Nephron (organoid): ENCODE data around the gene ISCA1.
"Not testable (repeated sequence)": the region's sequence is repeated elsewhere in the genome, so short reads cannot be mapped to it uniquely, and the experiment has no call there.

Source experiments
- H3K27ac Mint-ChIP-seq, 3 experiments: 2 replicates each; pipeline ENCODE4 v1.8.0; 2020; ENCODE audit warnings: mixed read lengths in 3 of 3, mild to moderate bottlenecking in 2 of 3, moderate library complexity in 1 of 3
- H3K27me3 Mint-ChIP-seq: 2 replicates; pipeline ENCODE4 v1.8.0; 2021; ENCODE audit warnings: low read depth, mild to moderate bottlenecking, moderate library complexity, mixed read lengths
- H3K36me3 Mint-ChIP-seq: 2 replicates; pipeline ENCODE4 v1.8.0; 2020; ENCODE audit warnings: low read depth, mixed read lengths
- H3K4me1 Mint-ChIP-seq: 2 replicates; pipeline ENCODE4 v1.8.0; 2020; ENCODE audit warnings: mixed read lengths
- H3K4me3 Mint-ChIP-seq, 3 experiments: 2 replicates each; pipeline ENCODE4 v1.8.0; 2020; ENCODE audit warnings: mild to moderate bottlenecking in 3 of 3, mixed read lengths in 3 of 3, moderate library complexity in 2 of 3
- H3K9me3 Mint-ChIP-seq: 2 replicates; pipeline ENCODE4 v1.8.0; 2020; ENCODE audit warnings: mixed read lengths
- CTCF ChIP-seq, 3 experiments: fragments of 200-600 bp; sonication (generic); IDR thresholded peaks; one replicate each; pipeline ENCODE4 v1.5.0; 2021; ENCODE audit warnings: antibody characterized with exemption in 3 of 3; ENCODE audit not compliant: unreplicated experiment in 3 of 3

Gene ISCA1

GRCh38 chr9:86308687-86309086 lies 26.3 kb upstream of the ISCA1 start:
- TF ChIP-seq CTCF (IDR thresholded peaks at IDR 0.05; ENCODE audit: unreplicated experiment in 3 of 3) = no peak
- peaks cover 5% of the 10 kb centered on the region for H3K9me3 Mint-ChIP-seq
- H3K27me3 Mint-ChIP-seq = no peaks in the 10 kb centered on the region
- no peak overlapping the region for H3K4me3 Mint-ChIP-seq
- no peak overlapping the region for H3K27ac Mint-ChIP-seq
- H3K4me1 Mint-ChIP-seq = peaks cover 8% of the 10 kb centered on the region
- H3K36me3 Mint-ChIP-seq = peaks cover 81% of the 10 kb centered on the region

- Mint-ChIP-seq H3K4me1 (peaks cover 11% of the 10 kb centered on the region), H3K9me3 (no peaks in the 10 kb centered on the region), H3K27me3 (no peaks in the 10 kb centered on the region), H3K36me3 (peaks cover 71% of the 10 kb centered on the region), H3K27ac (peak overlapping the region; percentile 10 to 54 (median 23)), H3K4me3 (no peak overlapping the region)
- no peak for TF ChIP-seq CTCF (IDR thresholded peaks at IDR 0.05; ENCODE audit: unreplicated experiment in 3 of 3)
Measured at GRCh38 chr9:86304236-86304730, 21.9 kb upstream of the ISCA1 start.

- peaks cover 74% of the 10 kb centered on the region for H3K36me3 Mint-ChIP-seq
- no peak for TF ChIP-seq CTCF (IDR thresholded peaks at IDR 0.05; ENCODE audit: unreplicated experiment in 3 of 3)
- H3K9me3 Mint-ChIP-seq = no peaks in the 10 kb centered on the region
- H3K4me1 Mint-ChIP-seq = peaks cover 11% of the 10 kb centered on the region
- no peaks in the 10 kb centered on the region for H3K27me3 Mint-ChIP-seq
- H3K27ac Mint-ChIP-seq = peak overlapping the region; percentile 12 to 54 (median 23)
- no peak overlapping the region for H3K4me3 Mint-ChIP-seq
Measured at GRCh38 chr9:86303316-86303975, 21.1 kb upstream of the ISCA1 start.

- Mint-ChIP-seq H3K27ac (no peak overlapping the region), H3K4me1 (peaks cover 11% of the 10 kb centered on the region), H3K27me3 (no peaks in the 10 kb centered on the region), H3K36me3 (peaks cover 75% of the 10 kb centered on the region), H3K9me3 (no peaks in the 10 kb centered on the region), H3K4me3 (no peak overlapping the region)
- no peak for TF ChIP-seq CTCF (IDR thresholded peaks at IDR 0.05; ENCODE audit: unreplicated experiment in 3 of 3)
Measured at GRCh38 chr9:86301686-86302085, 19.3 kb upstream of the ISCA1 start.

GRCh38 chr9:86300701-86301100 lies 18.4 kb upstream of the ISCA1 start:
- H3K4me1 Mint-ChIP-seq = peaks cover 11% of the 10 kb centered on the region
- peaks cover 74% of the 10 kb centered on the region for H3K36me3 Mint-ChIP-seq
- H3K27me3 Mint-ChIP-seq = no peaks in the 10 kb centered on the region
- H3K9me3 Mint-ChIP-seq = no peaks in the 10 kb centered on the region
- TF ChIP-seq CTCF (IDR thresholded peaks at IDR 0.05; ENCODE audit: unreplicated experiment in 3 of 3) = no peak
- no peak overlapping the region for H3K27ac Mint-ChIP-seq
- H3K4me3 Mint-ChIP-seq = no peak overlapping the region

- Mint-ChIP-seq H3K4me3 (no peak overlapping the region), H3K4me1 (peaks cover 4% of the 10 kb centered on the region), H3K9me3 (no peaks in the 10 kb centered on the region), H3K27me3 (no peaks in the 10 kb centered on the region), H3K27ac (no peak overlapping the region), H3K36me3 (peaks cover 62% of the 10 kb centered on the region)
- TF ChIP-seq CTCF (IDR thresholded peaks at IDR 0.05; ENCODE audit: unreplicated experiment in 3 of 3) = no peak
Measured at GRCh38 chr9:86298873-86299272, 16.5 kb upstream of the ISCA1 start.

GRCh38 chr9:86290341-86290740 lies 8.0 kb upstream of the ISCA1 start:
- H3K4me3 Mint-ChIP-seq, H3K27ac Mint-ChIP-seq, H3K9me3 Mint-ChIP-seq, H3K4me1 Mint-ChIP-seq, H3K27me3 Mint-ChIP-seq: not testable (repeated sequence)
- H3K36me3 Mint-ChIP-seq = peaks cover 11% of the 10 kb centered on the region
